ENCODE results near the gene NEDD9. TPM values are rescaled to one million over a fixed set of nuclear protein-coding genes. Genes with fewer than 3 reads are reported as not detected.

NEDD9 gene
- total RNA-seq, 2 donors from 2014 or later: 11.0 to 24.4 TPM

DNA sequence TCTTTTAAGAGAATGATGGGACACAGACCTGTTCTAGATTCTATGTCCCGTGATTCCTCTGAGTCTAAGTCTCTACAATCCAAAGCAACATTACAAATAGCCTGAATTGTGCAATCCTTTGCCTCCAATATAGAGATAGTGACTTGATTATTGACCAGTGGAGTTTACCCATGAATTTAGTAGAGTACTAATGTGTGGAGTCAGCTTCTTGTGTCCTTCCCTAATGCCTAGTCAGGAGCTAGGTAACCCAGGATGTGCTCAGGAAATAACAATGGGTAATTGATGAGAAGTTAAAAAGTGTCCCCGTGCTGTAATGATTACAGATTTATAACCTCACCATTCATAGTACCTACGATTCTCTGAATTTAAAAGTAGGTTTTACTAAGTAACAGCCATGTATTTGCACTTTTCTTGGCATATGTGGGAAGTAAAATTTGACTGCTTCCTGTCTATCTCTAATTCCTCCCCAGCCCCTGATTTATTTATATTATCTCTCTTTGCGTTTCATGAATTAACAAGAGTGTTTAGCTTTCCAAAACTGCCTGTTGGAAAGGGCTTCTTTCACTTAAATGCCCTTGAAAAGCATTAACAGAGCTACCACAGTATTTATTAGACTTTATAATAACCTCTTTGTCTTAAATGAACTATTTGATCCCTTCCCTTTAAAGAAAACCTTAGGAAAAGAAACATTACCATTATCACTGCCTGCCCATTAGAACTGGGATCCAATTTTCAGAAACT lies 30.5 kb downstream of the NEDD9 start:
- ATAC-seq (no peak), DNase-seq (ENCODE audit: low spot score in 2 of 2) (no peak)
- Mint-ChIP-seq H3K27ac (no peak overlapping the region), H3K36me3 (peaks cover 15 to 46% of the 10 kb centered on the region in 2 donors), H3K9me3 (peaks cover 0 to 4% of the 10 kb centered on the region in 2 donors)

DNA sequence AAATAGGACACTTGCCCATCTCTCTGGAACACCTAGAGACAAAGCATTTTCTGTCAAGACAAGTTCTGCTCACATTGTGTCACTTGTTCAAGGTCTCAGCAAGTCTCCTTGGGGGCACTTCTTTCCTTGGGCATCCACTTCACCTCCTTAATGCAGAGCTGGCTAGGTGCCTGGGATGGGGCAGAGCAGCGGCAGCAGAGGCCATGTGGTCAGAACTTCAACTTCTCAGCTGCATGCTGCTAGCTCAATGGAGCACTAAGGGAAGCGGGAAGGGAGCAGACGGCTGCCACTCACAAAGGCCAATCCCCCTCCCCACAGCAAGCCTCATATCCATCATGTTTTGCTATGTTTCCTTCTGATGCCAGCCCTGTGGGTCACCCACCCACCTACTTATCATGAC lies 31.5 kb downstream of the NEDD9 start:
- ATAC-seq (no peak), DNase-seq (ENCODE audit: low spot score in 2 of 2) (no peak)
- H3K9me3 Mint-ChIP-seq: peaks cover 0 to 4% of the 10 kb centered on the region in 2 donors
- peaks cover 17 to 49% of the 10 kb centered on the region in 2 donors for H3K36me3 Mint-ChIP-seq
- H3K27ac Mint-ChIP-seq: no peak overlapping the region

DNA sequence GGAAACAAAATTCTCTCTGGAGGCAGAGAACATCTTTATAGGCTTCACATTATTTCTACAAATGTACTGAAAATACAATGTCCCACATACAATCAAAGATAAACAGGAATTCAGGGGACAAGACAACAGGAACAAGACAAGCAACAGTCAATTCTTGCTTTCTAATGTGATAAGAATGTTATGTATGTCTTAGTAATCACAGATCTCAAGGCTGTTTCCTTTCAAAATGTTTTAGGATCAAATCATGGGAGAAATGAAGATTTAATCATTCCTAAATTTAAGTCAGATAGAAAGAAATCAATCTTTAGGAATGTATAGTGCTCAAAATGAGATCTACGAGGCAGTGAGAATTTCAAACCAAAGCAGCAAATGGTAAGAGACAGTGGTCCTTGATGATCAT lies 32.1 kb downstream of the NEDD9 start:
- DNase-seq (ENCODE audit: low spot score in 2 of 2) (no peak), ATAC-seq (no peak)
- no peak overlapping the region for H3K27ac Mint-ChIP-seq
- peaks cover 17 to 50% of the 10 kb centered on the region in 2 donors for H3K36me3 Mint-ChIP-seq
- peaks cover 0 to 4% of the 10 kb centered on the region in 2 donors for H3K9me3 Mint-ChIP-seq

DNA sequence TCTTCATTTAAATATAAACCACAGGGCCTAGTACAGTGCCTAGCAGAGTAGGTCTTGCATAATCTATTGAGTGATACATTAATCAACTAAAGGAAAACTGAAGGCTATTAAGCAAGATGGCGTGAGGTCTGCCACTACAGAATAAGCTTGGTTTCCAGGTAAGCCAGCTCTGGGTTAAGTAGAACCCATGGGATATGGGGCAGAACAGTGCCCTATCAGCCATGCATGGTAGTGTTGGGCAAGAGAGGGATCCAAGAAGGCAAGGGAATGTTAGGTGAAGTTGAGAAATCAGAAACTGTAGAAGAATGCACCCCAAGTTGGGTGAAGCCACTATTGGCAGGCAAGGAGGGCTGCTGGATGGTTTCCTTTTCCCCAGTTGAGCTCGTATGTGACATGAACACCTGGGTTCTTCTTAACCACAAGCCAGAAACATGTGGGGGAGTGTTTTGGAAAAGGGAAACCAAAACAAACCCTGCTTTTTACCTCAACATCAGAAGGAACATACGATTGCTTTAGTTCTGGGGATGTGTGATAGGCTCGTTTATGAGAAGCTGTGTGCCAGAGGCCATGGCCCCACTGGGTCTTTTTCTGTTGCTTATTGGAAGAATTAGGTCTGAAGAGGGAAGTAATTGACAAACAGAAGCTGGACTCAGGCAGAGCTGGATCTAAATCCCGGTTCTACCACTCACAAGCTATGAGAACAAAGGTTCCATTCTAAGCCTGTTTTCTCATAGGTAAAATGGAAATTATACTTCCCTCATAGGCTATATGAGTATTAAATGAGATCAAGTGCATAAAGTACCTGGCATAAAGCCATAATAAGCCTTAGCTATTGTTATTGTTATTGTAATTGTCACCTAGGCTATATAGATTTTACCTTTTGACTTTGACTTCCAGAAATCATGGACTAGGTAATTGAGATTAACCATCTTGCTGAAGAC lies 33.5 kb downstream of the NEDD9 start:
- DNase-seq (ENCODE audit: low spot score in 2 of 2) (peak in 1 of 2 donors; percentile 23), ATAC-seq (peak; percentile 77 to 86)
- H3K36me3 Mint-ChIP-seq: peaks cover 17 to 55% of the 10 kb centered on the region in 2 donors
- H3K27ac Mint-ChIP-seq: peak overlapping the region; percentile 68 to 72
- peaks cover 0 to 4% of the 10 kb centered on the region in 2 donors for H3K9me3 Mint-ChIP-seq

DNA sequence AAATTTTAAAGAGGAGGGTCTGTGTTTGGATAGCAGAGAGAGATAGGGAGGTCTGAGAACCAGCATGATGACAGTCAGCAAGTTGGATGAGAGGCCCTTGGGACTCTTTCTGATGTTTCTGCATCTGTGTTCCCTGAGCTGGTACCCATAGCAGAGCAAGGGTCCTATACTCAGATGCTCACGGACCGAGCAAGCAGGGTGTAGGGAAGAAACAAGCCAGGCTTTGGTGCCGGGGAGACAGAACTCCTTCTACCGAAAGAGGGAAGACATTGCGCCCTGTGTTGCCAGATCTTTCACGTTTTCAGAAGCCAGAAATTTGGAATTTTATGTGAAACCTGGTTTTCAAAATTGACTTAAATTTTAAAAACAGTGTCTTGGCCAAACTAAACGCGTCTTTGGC lies 34.6 kb downstream of the NEDD9 start:
- ATAC-seq (no peak), DNase-seq (ENCODE audit: low spot score in 2 of 2) (no peak)
- H3K36me3 Mint-ChIP-seq: peaks cover 15 to 54% of the 10 kb centered on the region in 2 donors
- peaks cover 0 to 4% of the 10 kb centered on the region in 2 donors for H3K9me3 Mint-ChIP-seq
- H3K27ac Mint-ChIP-seq: no peak overlapping the region

DNA sequence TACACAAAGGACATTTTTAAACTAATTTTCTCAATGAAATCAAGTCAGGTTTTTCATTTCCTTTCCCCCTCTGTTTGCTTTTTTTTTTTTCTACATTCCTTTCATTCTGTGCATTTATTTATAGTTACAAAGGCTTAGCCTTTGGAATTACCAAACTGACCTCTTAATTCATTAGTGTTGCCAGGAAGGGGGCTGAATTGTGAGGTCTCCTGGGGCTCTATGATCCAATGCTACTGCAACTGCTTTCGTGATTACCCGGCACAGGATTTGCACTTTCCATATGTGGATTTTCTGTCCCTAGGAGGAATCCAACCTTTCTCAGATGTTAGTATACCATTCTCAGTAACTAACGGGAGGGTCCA lies 35.3 kb downstream of the NEDD9 start:
- Mint-ChIP-seq H3K36me3 (peaks cover 15 to 54% of the 10 kb centered on the region in 2 donors), H3K27ac (no peak overlapping the region), H3K9me3 (peaks cover 0 to 4% of the 10 kb centered on the region in 2 donors)
- ATAC-seq (no peak), DNase-seq (ENCODE audit: low spot score in 2 of 2) (no peak)

DNA sequence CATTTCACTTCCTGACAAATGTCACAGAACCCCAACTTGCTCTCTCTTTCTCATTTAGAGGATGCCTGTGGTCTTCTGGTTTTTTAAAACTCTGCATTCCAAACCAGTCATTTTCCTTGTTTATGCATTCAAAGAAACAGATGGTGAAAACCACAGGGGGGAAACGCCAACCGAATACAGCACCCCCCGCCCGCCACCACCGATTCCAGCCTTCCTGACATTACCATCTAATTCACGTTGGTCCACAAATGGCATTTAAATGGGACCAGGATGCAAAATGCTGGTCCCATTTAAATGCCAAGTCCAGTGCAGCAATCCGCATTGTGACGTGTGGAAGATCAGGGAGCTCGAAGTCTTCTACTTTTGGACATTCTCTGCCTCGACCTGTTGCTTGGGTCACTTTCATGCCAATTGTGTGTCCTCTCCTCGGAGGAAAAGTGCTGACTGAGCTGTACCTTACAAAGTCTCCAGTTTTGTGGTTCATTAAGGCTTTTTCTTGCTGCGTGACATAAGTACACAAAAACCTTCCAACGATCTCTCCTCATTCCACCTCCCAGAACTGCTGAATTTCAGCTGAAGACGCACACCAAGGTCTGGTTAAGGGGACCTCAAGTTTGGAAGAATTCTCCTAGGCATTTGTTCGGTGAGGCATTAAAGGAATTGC lies 35.8 kb downstream of the NEDD9 start:
- DNase-seq (ENCODE audit: low spot score in 2 of 2) (no peak), ATAC-seq (no peak)
- peaks cover 0 to 4% of the 10 kb centered on the region in 2 donors for H3K9me3 Mint-ChIP-seq
- H3K27ac Mint-ChIP-seq: no peak overlapping the region
- H3K36me3 Mint-ChIP-seq: peaks cover 15 to 54% of the 10 kb centered on the region in 2 donors

DNA sequence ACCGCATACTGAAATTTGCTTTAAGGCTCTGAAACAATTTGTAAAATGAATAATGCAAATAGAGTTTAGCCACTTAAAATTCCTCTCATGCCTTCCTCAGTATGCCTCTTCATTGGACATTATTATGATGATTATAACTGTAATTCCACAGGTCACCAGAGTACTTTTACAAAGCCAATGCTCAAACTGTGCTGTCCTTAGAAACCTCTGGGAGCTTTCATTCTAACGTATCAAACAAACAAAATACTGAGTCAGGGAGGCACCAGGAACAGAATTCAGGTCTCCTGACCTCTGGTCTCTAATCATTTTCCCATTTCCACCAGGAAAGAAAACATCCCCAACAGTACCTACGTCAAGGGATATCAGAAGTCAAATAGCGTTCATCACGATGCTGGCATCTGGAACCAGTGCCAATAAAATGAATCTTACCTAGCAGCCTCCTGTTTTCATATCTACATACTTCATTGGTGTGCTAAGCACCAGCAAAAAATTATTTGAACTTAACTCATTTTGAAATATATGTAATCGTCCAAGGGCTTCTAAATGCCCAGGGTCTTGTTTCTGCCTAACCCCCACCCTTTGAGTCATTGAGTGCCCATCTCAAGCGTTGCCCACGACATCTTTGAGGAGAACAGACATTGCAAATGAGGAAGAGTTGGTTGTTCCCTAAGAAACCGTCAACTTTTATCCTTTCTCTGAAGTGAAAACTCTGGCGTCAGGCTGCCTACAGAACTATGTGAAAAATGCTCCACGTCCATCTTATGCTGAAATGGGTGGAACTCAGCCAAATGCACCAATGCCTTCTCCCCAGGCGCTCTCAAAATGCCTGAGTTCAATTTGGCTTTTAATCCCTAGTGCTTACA lies 37.9 kb downstream of the NEDD9 start:
- DNase-seq (ENCODE audit: low spot score in 2 of 2) (no peak), ATAC-seq (no peak)
- peaks cover 21 to 42% of the 10 kb centered on the region in 2 donors for H3K36me3 Mint-ChIP-seq
- H3K9me3 Mint-ChIP-seq: peaks cover 0 to 4% of the 10 kb centered on the region in 2 donors
- no peak overlapping the region for H3K27ac Mint-ChIP-seq

DNA sequence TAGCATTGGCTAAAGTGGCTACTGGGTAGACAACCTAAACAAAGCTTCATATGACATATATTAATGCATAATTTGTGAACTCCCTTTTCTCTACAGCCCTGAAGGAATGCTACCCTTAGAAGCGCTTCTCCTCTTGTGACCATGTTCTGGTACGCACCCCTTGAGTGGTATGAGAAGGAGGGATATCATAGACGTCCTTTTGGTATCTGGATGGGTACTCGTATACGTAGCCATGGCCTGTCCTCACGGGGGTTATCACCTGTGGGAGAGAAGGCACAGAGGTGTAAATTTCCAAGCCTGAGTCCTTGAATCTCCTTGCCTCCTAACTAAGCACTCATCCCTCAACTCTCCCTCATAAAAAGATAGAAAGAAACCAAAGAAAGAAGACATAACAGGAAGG lies 39.0 kb downstream of the NEDD9 start:
- peak overlapping the region in 1 of 2 donors; percentile 93 for H3K27ac Mint-ChIP-seq
- DNase-seq (ENCODE audit: low spot score in 2 of 2): no peak
- ATAC-seq: no peak
- H3K36me3 Mint-ChIP-seq: peaks cover 22 to 36% of the 10 kb centered on the region in 2 donors
- peaks cover 0 to 3% of the 10 kb centered on the region in 2 donors for H3K9me3 Mint-ChIP-seq

DNA sequence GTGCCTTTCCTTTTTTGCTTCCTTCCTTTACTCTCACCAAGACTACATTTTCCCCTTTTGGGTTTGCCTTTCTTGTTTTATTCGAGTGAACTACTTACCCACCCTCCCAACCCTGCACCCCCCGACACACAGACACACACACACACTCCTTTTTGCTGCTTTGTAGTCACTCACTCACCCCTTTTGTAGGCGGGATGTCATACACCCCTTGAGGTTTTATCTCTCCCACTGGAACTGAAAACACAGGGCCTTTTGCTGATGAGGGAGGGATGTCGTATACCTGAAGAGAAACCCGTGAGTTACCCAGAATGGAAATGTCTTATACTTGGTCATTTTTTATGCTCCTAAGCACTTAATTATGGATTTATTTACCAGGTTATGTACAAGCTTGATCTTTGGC lies 40.3 kb downstream of the NEDD9 start:
- DNase-seq (ENCODE audit: low spot score in 2 of 2): no peak
- Mint-ChIP-seq H3K9me3 (no peaks in the 10 kb centered on the region), H3K36me3 (peaks cover 28 to 33% of the 10 kb centered on the region in 2 donors), H3K27ac (no peak overlapping the region)
- ATAC-seq: no peak

DNA sequence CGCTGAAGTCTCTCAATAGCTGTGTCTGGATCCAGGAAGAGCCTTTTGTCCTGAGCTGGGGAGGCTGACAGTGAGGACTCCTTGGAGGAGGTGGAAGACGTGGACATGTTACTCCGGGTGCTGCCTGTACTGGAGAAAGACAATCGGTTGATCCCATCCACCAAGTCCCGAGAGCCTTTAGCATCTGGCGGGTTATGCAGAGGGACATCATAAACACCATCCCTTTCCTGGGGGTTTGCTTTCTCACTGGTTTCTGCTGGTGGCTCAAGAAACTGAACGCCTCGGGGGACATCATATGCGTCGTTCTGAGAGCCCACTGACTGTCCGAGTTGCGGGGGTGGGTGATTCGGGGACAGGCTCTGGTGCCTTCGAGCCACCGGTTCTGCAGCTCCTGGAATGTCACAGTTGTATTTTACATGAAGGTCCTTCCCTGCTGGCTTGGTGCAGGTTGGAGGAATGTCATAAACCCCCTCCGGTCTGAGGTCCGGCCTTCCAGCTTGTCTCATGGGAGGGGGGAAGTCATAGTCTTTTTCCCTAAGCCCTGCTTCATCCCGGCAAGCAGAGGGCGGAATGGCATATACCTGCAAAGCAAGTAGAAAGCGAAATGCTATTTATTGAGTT lies 41.7 kb downstream of the NEDD9 start:
- no peak overlapping the region for H3K27ac Mint-ChIP-seq
- H3K9me3 Mint-ChIP-seq: no peaks in the 10 kb centered on the region
- DNase-seq (ENCODE audit: low spot score in 2 of 2) (no peak), ATAC-seq (no peak)
- peaks cover 25 to 29% of the 10 kb centered on the region in 2 donors for H3K36me3 Mint-ChIP-seq

DNA sequence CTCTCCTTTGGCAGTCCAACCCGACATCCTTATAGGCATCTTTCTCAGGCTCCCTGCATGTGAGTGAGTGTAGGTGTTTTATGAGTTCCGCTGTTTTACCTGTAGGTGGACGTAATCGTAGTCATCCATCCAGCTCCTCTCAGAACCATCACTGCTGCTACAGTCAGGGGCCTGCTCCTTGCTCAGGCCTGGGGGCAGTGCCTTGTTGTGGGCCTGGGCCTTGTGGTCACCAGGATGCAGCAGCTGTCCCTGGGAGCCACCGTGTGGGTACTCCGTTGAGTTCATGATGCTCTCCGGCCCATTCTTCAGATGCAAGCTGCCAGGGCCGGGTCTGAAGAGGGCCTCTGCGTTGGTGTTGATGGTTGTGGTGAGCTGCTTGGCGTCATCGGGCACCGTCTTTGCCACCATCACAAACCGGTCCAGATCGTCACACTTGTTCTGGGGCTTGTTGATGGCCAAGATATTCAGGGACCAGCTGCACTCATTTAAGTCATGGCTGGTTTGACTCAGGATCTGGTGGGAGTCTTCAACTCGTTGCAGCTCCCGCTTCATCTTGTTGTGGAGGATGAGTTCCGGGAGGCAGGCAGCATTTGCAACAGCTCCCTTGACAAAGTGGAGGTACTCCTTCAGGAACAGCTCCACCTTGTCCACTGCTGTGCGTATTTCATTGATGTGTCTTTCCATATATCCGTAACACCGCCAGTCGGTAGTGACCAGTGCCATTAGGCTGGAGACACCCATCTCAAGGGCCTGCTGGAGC lies 42.4 kb downstream of the NEDD9 start:
- no peak overlapping the region for H3K27ac Mint-ChIP-seq
- no peaks in the 10 kb centered on the region for H3K9me3 Mint-ChIP-seq
- no peak for DNase-seq (ENCODE audit: low spot score in 2 of 2)
- peaks cover 30 to 32% of the 10 kb centered on the region in 2 donors for H3K36me3 Mint-ChIP-seq
- ATAC-seq: no peak

DNA sequence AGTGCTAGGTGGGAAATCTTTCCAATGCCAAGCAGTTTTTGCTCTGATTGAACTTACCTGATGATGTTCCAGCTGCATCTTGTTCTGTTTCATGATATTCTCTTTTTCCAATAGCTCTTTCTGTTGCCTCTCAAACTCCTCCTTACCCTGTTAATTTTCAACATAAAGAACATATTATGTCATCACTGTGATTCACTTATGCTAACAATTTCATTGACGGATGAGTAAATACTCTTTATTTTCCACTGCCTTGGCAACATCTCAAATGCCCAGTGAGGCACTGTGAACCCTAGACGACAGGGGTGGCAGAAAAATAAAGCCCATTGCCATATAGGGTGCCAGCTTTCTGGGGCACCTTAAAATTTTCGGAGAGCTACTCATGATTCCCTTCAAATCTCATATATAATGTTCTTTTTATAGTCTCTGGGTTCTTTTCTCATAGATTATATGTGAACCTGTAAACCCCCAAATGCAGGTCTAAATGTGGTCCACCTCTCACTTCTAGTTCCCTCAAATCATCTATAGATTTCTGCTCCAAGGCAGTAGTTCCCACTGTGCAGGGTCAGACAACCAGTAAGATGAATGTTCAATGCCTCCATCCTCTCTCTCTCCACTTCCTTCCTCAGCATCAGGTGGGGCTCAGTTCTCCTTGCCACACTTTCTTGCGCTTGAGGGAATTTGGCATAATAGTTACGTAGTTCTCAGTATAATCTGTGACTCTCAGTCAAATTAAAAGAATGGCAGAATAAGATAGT lies 44.1 kb downstream of the NEDD9 start:
- Mint-ChIP-seq H3K27ac (no peak overlapping the region), H3K36me3 (peaks cover 32 to 41% of the 10 kb centered on the region in 2 donors), H3K9me3 (no peaks in the 10 kb centered on the region)
- ATAC-seq: no peak
- DNase-seq (ENCODE audit: low spot score in 2 of 2): no peak

DNA sequence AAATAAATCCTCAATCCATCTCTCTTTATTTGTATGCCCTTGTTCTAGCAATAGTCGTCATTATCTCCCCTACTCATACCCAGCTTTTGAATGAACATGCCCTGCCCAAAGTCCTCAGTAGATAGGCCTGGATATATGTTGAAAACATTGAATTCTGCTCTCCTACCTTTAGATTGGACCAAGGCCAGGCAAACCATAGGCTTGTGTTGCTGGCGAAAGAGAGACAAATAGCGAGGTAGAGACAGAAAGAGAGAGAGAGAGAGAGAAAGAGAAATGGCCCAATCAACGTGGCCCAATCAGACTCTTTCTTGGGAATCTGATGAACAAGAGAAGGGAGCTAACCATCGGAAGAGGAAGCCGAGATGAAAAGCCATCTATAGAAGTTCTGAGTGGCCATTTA lies 45.2 kb downstream of the NEDD9 start:
- DNase-seq (ENCODE audit: low spot score in 2 of 2) (no peak), ATAC-seq (no peak)
- no peak overlapping the region for H3K27ac Mint-ChIP-seq
- H3K9me3 Mint-ChIP-seq: no peaks in the 10 kb centered on the region
- H3K36me3 Mint-ChIP-seq: peaks cover 31 to 50% of the 10 kb centered on the region in 2 donors

Data from activated naive CD4-positive, alpha-beta T cell treated with anti-CD3 and anti-CD28 coated beads, Interleukin-2, amount 50 U/mL, for 72 hours (primary cell).